ENCODE results near the gene CHID1.

The CHID1 gene

GRCh38 chr11:889687-890475 is 20.7 kb downstream of the CHID1 start:
- in situ Hi-C loops (cut with HindIII; ENCODE audit: low sequenced_read_pairs): no loop called here

- in situ Hi-C loops (cut with HindIII; ENCODE audit: low sequenced_read_pairs): no loop called here
These were observed 21.4 kb downstream of the CHID1 start for GRCh38 chr11:889257-889656.

DNA sequence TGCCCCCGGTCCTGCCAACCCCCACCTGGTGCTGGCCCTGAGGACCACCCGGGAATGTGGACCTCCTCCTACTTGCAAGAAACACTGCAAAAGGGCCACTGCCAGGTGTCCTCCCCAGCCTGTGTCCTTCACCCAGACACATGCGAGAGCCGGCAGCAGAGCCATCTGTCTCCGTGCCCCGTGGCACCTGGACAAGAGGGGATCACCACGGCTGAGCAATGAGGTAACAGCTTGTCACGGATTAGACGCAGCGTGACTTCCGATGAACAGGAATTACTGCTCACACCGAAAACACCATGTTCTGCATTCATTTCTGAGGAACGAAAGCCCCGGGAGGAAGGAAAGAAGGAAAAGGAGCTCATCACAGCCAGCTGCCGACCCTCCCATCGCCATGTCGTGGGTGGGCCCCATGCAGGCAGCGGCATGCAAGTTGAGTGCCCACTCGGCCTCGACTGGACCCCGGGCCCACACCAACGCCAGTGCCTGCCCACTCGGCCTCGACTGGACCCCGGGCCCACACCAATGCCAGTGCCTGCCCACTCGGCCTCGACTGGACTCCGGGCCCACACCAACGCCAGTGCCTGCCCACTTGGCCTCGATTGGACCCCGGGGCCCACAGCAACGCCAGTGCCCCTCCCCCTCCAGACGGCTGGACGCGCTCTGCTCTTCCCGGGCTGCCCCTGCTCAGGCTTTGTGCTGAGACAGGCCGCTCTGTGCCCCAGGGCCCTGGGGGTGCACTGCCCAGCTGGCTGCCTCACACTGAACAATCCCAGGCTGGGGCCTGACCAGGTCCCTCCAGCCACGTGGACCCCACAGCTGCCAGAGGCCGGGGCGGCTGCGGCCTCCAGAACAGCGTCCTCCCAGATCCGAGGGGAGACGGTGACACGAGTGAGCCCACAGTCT is 22.0 kb downstream of the CHID1 start:
- in situ Hi-C loops (cut with HindIII; ENCODE audit: low sequenced_read_pairs): no loop called here

GRCh38 chr11:887589-887988 is 23.0 kb downstream of the CHID1 start:
- in situ Hi-C loops (cut with HindIII; ENCODE audit: low sequenced_read_pairs): no loop called here

DNA sequence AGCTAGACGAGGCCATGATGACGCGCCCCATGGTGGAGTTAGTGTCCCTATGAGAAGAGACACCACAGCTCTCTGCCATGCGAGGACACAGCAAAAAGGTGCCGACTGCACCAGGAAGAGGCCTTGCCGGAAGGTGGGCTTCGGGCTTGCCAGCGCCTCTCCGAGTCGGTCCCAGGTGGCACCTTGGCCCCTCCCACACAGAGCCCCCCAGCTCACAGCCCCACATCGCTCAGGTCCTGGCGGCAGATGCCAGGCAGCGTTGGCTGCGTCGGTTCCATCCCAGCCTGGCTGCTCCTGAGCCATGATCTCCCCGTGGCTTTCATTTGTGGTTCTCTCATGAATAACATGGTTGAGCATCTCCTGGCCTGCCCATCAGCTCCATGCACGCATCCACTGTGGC is 24.0 kb downstream of the CHID1 start:
- in situ Hi-C loops (cut with HindIII; ENCODE audit: low sequenced_read_pairs): no loop called here

GRCh38 chr11:884578-885070 is 26.0 kb downstream of the CHID1 start:
- in situ Hi-C loops (cut with HindIII; ENCODE audit: low sequenced_read_pairs): no loop called here

- in situ Hi-C loops (cut with HindIII; ENCODE audit: low sequenced_read_pairs): no loop called here
These were observed 27.1 kb downstream of the CHID1 start for GRCh38 chr11:883527-883926.

DNA sequence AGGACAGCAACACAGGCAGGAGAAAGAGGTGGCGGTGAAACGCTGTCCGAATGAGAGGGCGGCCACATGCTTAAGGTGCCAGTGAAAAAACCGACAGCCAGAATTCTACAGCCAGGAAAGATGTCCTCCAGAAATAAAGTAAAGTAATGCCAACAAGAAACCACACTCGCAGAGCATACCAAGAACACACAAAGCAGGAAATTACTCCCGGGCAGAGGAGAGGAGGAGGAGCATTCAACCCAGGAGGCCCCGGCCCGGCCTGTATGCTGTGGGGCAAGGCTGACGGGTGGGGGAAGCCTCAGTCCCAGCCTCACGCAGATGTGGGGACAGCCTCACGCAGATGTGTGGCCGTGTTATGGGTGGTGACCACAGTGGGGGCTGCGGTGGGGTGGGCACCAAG is 28.0 kb downstream of the CHID1 start:
- in situ Hi-C loops (cut with HindIII; ENCODE audit: low sequenced_read_pairs): no loop called here

DNA sequence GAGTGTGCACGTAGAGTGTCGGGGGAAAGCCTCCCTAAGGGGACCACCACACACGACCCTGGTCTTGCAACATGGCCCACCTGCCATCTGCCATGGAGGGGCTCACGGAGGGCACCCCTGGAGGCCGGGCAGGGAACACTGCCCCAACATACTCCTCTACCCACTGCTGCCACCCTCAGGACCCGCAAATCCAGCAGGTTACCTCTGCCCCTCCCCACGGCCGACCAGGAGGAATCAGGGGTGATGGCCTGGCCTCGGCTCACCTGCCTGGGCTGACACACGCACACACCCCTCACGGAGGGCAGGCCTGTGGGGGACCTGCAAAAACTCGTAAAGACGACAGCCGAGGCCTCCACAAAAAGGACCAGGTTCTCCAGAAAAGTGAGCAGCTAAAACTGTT is 30.2 kb downstream of the CHID1 start:
- in situ Hi-C loops (cut with HindIII; ENCODE audit: low sequenced_read_pairs): no loop called here

GRCh38 chr11:877565-877964 is 33.0 kb downstream of the CHID1 start:
- in situ Hi-C loops (cut with HindIII; ENCODE audit: low sequenced_read_pairs): no loop called here

GRCh38 chr11:876545-876944 is 34.1 kb downstream of the CHID1 start:
- in situ Hi-C loops (cut with HindIII; ENCODE audit: low sequenced_read_pairs): no loop called here

DNA sequence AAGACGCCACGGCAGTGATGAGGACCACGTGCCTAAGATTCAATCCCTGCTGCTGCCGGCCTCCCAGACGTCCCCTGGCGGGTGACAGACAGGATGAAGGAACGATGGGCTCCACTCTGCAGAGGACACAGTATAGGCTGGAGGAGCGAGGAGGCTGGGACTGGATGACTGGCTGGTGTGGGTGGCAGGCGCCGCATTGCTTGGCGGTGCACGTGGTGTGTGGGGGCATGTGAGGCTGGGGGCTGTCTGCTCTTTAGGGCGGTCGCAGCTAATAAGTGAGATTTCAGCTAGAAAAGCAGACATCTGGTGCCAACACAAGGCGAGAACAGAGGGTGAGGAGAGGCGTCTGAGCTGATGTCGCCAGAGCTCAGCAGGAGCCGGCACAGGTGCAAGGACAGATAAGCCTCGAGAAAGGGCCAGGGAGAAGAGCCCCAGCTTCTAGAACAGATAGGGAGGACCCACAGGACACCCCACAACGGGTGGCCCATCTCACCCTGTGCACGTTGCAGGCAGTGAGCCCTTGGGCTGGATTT is 34.8 kb downstream of the CHID1 start:
- in situ Hi-C loops (cut with HindIII; ENCODE audit: low sequenced_read_pairs): no loop called here

DNA sequence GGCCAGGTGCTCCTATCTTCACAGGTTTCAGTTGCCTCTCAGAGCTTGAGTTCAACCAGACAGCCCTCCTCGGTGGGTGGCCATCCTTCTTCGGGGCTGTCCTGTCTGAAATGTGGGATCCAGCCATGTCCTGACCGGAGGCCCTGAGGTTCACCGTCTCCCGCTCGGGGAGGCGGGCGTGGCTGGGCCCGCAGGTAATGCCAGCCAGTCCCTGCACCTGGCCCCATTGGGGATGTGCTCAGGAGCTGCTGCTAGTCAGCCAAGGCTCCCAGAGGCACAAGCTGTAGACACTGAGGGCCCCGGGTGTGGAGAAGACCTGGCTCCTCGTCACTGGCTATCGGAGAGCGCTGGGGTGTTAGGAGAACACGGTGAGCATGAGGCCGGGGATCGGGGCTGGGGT is 35.4 kb downstream of the CHID1 start:
- in situ Hi-C loops (cut with HindIII; ENCODE audit: low sequenced_read_pairs): no loop called here

- in situ Hi-C loops (cut with HindIII; ENCODE audit: low sequenced_read_pairs): no loop called here
These were observed 36.9 kb downstream of the CHID1 start for GRCh38 chr11:873706-874105.

- in situ Hi-C loops (cut with HindIII; ENCODE audit: low sequenced_read_pairs): no loop called here
These were observed 37.8 kb downstream of the CHID1 start for GRCh38 chr11:872799-873198.

DNA sequence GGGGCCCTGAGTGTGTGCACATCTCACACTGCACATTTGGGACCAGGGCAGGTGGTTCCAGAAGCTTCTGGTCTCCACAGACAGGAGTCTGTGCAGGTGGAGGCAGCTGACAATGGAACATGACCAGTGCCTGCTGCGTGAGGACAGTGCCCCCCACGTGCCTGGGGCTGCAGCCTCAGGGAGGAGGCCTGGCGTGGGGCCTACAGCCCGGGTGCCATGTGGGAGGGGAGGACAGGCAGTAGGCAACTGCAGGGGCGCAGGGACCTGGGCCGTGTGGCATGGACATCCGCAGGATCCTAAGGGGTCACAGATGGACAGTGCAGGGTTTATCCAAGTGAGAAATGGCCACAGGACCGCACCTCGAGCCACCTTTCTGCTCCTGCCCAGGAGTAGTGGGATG is 39.1 kb downstream of the CHID1 start:
- in situ Hi-C loops (cut with HindIII; ENCODE audit: low sequenced_read_pairs): no loop called here

DNA sequence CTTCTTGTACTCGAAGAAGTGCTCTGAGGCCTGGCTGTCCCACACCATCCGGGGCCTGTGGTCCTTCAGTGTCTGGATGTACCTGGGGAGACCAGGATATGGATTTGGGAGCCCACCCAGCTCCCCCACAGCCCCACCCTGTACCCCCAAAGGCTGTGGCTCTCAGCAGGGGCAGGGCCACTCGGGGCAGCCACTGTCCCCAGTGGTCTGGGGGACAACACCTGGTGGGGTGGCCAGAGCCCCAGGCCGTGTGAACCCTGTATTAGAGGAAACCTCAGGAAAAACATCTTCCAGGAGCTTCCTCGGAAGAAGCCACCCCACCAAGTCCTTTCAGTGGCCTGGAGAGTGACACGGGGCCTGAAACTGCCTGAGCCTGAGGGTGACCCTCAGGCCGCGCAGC is 40.2 kb downstream of the CHID1 start:
- in situ Hi-C loops (cut with HindIII; ENCODE audit: low sequenced_read_pairs): no loop called here

DNA sequence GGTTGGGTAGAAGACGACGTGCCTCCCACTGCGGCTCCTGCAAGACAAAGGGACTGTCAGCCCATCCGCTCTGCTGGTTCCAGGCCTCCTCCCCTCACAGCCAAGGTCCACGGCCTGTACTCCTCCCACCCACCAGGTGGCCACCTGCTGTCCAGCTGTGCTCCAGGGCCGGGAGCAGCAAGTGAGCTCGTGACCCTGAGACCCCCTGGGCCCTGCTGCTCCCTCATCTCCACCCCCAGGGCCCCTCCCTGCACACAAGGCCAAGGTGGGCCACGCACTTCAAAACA is 40.5 kb downstream of the CHID1 start:
- in situ Hi-C loops (cut with HindIII; ENCODE audit: low sequenced_read_pairs): no loop called here

GRCh38 chr11:869399-870126 is 41.0 kb downstream of the CHID1 start:
- in situ Hi-C loops (cut with HindIII; ENCODE audit: low sequenced_read_pairs): no loop called here

- in situ Hi-C loops (cut with HindIII; ENCODE audit: low sequenced_read_pairs): no loop called here
These were observed 41.8 kb downstream of the CHID1 start for GRCh38 chr11:868802-869201.

DNA sequence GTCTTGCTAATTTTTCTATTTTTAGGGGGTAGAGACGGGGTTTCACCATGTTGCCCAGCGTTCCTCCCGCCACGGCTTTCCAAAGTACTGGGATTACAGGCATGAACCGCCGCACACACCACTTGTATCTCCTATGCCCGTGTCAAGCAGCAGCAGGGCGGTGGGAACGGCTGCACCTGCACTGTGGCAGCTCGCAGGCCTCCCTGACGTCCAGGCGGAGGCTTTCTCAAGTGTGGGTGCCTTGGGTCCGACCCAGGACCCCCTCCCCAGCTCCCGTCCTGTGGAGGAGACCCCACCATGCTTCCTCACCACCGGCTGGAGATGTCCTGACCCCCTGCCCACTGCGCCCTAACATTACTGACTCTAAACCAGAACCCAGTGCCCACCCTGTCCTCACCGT is 42.2 kb downstream of the CHID1 start:
- in situ Hi-C loops (cut with HindIII; ENCODE audit: low sequenced_read_pairs): no loop called here

Measured in endothelial cell of hepatic sinusoid (primary cell).